K562 (cell line): ENCODE measurements around the gene ACTA2. TPM values are rescaled to one million over a fixed set of nuclear protein-coding genes. Genes with fewer than 3 reads are reported as not detected.

Experiments used
- ATAC-seq: fragments of 200-7000 bp; cut with Tn5 transposase; 3 replicates; pipeline ENCODE4 v1.9.1; 2020; ENCODE audit warnings: moderate library complexity
- BruUV-seq: library from RNA; stranded (reverse); fragments of 400-500 nt; replicated peaks from 2 replicates; lab custom pipeline; 2021; lab: Mats Ljungman, UMichigan
- CTCF ChIA-PET: fragments of 300-600 bp; formaldehyde crosslinking; extraction: SDS; loops from one replicate; lab custom pipeline; 2021; ENCODE audit warnings: low intra/inter-chr PET ratio; lab: Yijun Ruan, JAX
- POLR2A ChIA-PET: fragments of 300-600, 350-650 bp; sonication (Branson Sonifier 250); formaldehyde crosslinking; extraction: SDS; loops from one replicate; lab custom pipeline; 2021; ENCODE audit warnings: antibody characterized with exemption, inconsistent platforms; lab: Yijun Ruan, JAX
- DNase-seq, 4 experiments: peaks; one replicate each; pipeline versions ENCODE4 v3.0.0 to v3.0.0-alpha.2; 2011 to 2018; ENCODE audit warnings: low spot score in 3 of 4, mixed read lengths in 3 of 4; ENCODE audit errors: extremely low read depth in 1 of 4
- FAIRE-seq: peaks from 2 replicates; lab custom pipeline; 2011; peaks lifted over from hg19 to GRCh38; lab: Jason Lieb, UNC
- H2AFZ ChIP-seq: 2 replicates; pipeline ENCODE4 v1.6.0; 2011; ENCODE audit warnings: low read depth, low read length, control low read depth, inconsistent platforms
- H3K27ac ChIP-seq: fragments of 200-600 bp; 3 replicates; pipeline ENCODE4 v1.8.0; 2011; ENCODE audit warnings: low read depth, mild to moderate bottlenecking, control low read depth, inconsistent platforms, low read length, moderate library complexity, mixed read lengths; ENCODE audit errors: extremely low read depth
- H3K27me3 ChIP-seq, 2 experiments: fragments of 300-600 bp in 1 of 2; 2 replicates in 1 of 2; 3 replicates in 1 of 2; pipeline versions ENCODE4 v1.6.0 to v1.8.0; 2011; ENCODE audit warnings: inconsistent platforms in 2 of 2, low read length in 2 of 2, mild to moderate bottlenecking in 1 of 2, mixed read lengths in 1 of 2, moderate library complexity in 1 of 2; ENCODE audit not compliant: control insufficient read depth in 2 of 2, insufficient read depth in 2 of 2
- H3K36me3 ChIP-seq: fragments of 300-600 bp; 3 replicates; pipeline ENCODE4 v1.8.0; 2011; ENCODE audit warnings: mild to moderate bottlenecking, low read length, inconsistent platforms; ENCODE audit not compliant: control insufficient read depth, insufficient read depth
- H3K4me1 ChIP-seq, 2 experiments: fragments of 200-600 bp in 1 of 2; replicated peaks in 1 of 2; 2 replicates in 1 of 2; 3 replicates in 1 of 2; pipeline versions ENCODE4 v1.5.1 to v1.8.0; 2011; ENCODE audit warnings: inconsistent platforms in 2 of 2, low read length in 2 of 2, mild to moderate bottlenecking in 1 of 2, mixed read lengths in 1 of 2, moderate library complexity in 1 of 2; ENCODE audit not compliant: control insufficient read depth in 2 of 2, insufficient read depth in 2 of 2
- H3K4me2 ChIP-seq: 2 replicates; pipeline ENCODE4 v1.6.1; 2011; ENCODE audit warnings: low read length, control low read depth, inconsistent platforms, mixed read lengths; ENCODE audit not compliant: insufficient read depth
- H3K4me3 ChIP-seq: fragments of 200-600 bp; sonication (generic), shearing (Covaris generic); 2 replicates; pipeline ENCODE4 v1.5.1; 2016; ENCODE audit warnings: control low read depth, inconsistent platforms
- H3K79me2 ChIP-seq: fragments of 200-600 bp; 3 replicates; pipeline ENCODE4 v1.8.0; 2011; ENCODE audit warnings: low read length, inconsistent platforms; ENCODE audit not compliant: control insufficient read depth, insufficient read depth
- H3K9ac ChIP-seq, 2 experiments: 2 replicates each; pipeline versions ENCODE4 v1.6.0 to v1.6.1; 2011; ENCODE audit warnings: low read depth in 2 of 2, low read length in 2 of 2, control low read depth in 1 of 2, inconsistent platforms in 1 of 2, mild to moderate bottlenecking in 1 of 2, mixed read lengths in 1 of 2; ENCODE audit not compliant: insufficient read depth in 1 of 2
- H3K9me1 ChIP-seq: one replicate; pipeline ENCODE4 v1.6.0; 2011; ENCODE audit warnings: inconsistent platforms, mild to moderate bottlenecking, low read length, moderate library complexity; ENCODE audit not compliant: control insufficient read depth, insufficient read depth
- H3K9me3 ChIP-seq: replicated peaks from 2 replicates; pipeline ENCODE4 v1.5.1; 2011; ENCODE audit warnings: low read depth, low read length, inconsistent platforms; ENCODE audit not compliant: control insufficient read depth, insufficient read depth
- H4K20me1 ChIP-seq: replicated peaks from 2 replicates; pipeline ENCODE4 v1.6.1; 2011; ENCODE audit warnings: low read length, inconsistent platforms, mixed read lengths; ENCODE audit not compliant: control insufficient read depth, insufficient read depth
- BCOR ChIP-seq: fragments of 450-650 bp; IDR thresholded peaks from 2 replicates; pipeline ENCODE4 v1.6.1; 2016
- CHD2 ChIP-seq: IDR thresholded peaks from 2 replicates; pipeline ENCODE4 v1.6.1; 2011; ENCODE audit warnings: low read depth, low read length
- DACH1 ChIP-seq: fragments of 450-650 bp; IDR thresholded peaks from 2 replicates; pipeline ENCODE4 v1.6.1; 2018; ENCODE audit not compliant: partially characterized antibody
- KDM1A ChIP-seq, 2 experiments: fragments of 450-650 bp; IDR thresholded peaks; 2 replicates each; pipeline ENCODE4 v1.6.1; 2016; ENCODE audit warnings: mild to moderate bottlenecking in 2 of 2
- NR2C1 ChIP-seq, 2 experiments: fragments of 450-650 bp; IDR thresholded peaks; 2 replicates each; pipeline ENCODE4 v1.6.1; 2017; ENCODE audit warnings: mild to moderate bottlenecking in 2 of 2, antibody characterized with exemption in 1 of 2, inconsistent platforms in 1 of 2, missing compliant biosample characterization in 1 of 2, missing genetic modification characterization in 1 of 2
- POU5F1 ChIP-seq: fragments of 150-350 bp; IDR thresholded peaks from 2 replicates; pipeline ENCODE4 v1.6.1; 2014; ENCODE audit warnings: borderline replicate concordance, low read length, low read depth, mild to moderate bottlenecking; ENCODE audit not compliant: partially characterized antibody
- RBM25 ChIP-seq: fragments of 200-400 bp; formaldehyde crosslinking; IDR thresholded peaks from 2 replicates; pipeline ENCODE4 v1.6.1; 2018; ENCODE audit warnings: low read length, low read depth, moderate library complexity; ENCODE audit not compliant: severe bottlenecking
- RUNX1 ChIP-seq: sonication (generic); IDR thresholded peaks from 2 replicates; pipeline ENCODE4 v1.6.1; 2016; ENCODE audit warnings: antibody characterized with exemption, low read depth
- SIN3A ChIP-seq, 2 experiments: fragments of 150-350 bp in 1 of 2; IDR thresholded peaks; 2 replicates each; pipeline ENCODE4 v1.6.1; 2011 to 2016; ENCODE audit warnings: borderline replicate concordance in 2 of 2, low read depth in 2 of 2, low read length in 2 of 2, mild to moderate bottlenecking in 2 of 2, moderate library complexity in 2 of 2; ENCODE audit not compliant: control insufficient read depth in 1 of 2
- SIN3B ChIP-seq: fragments of 450-650 bp; IDR thresholded peaks from 2 replicates; pipeline ENCODE4 v1.6.1; 2017; ENCODE audit warnings: low read depth, mild to moderate bottlenecking, moderate library complexity
- SMARCA5 ChIP-seq: fragments of 450-650 bp; IDR thresholded peaks from 2 replicates; pipeline ENCODE4 v1.6.1; 2016
- TARDBP ChIP-seq: fragments of 450-650 bp; IDR thresholded peaks from 2 replicates; pipeline ENCODE4 v1.6.1; 2016
- WHSC1 ChIP-seq: IDR thresholded peaks from one replicate; pipeline ENCODE4 v1.6.1; 2012; ENCODE audit warnings: low read length, control low read depth, inconsistent platforms
- ZC3H8 ChIP-seq: fragments of 450-650 bp; IDR thresholded peaks from 2 replicates; pipeline ENCODE4 v1.6.1; 2017
- ZFP36 ChIP-seq: fragments of 150-350 bp; IDR thresholded peaks from 2 replicates; pipeline ENCODE4 v1.6.1; 2018; ENCODE audit warnings: low read length, low read depth; ENCODE audit not compliant: partially characterized antibody
- ZKSCAN1 ChIP-seq: fragments of 150-350 bp; IDR thresholded peaks from 2 replicates; pipeline ENCODE4 v1.6.1; 2016; ENCODE audit warnings: low read depth, low read length
- WGBS: fragments of 100-300 bp; shearing (Covaris generic); methylation state at CpG from one replicate; pipeline ENCODE4 v1.1.6; 2016; ENCODE audit warnings: low coverage, mixed read lengths; ENCODE audit not compliant: insufficient coverage; ENCODE audit errors: missing lambda C conversion rate; 5-methylcytosine and 5-hydroxymethylcytosine counted together
- in situ Hi-C: fragments of 300-500 bp; cut with MboI; formaldehyde crosslinking; loops from 4 replicates; pipeline ENCODE4 v1.15.0; 2018; ENCODE audit warnings: inconsistent platforms, mixed read lengths
- intact Hi-C: fragments of 100-400 bp; cut with micrococcal nuclease; formaldehyde crosslinking; loops from 2 replicates; pipeline ENCODE4 v1.14.2; 2022
- polyA plus RNA-seq, 8 experiments: library from polyadenylated mRNA; depleted of rRNA in 4 of 8; stranded (reverse) in 5 of 8; unstranded in 3 of 8; fragments of >200 nt; fragmentation: Nextera tagmentation in 2 of 8; fragmentation: Illumina TruSeq in 1 of 8; extraction: Ambion mirVana in 2 of 8; extraction: Trizol in 1 of 8; gene quantifications; 2 replicates each; pipeline versions ENCODE4 v1.2.1 to v1.2.3, GENCODE V29; 2011 to 2014; ENCODE audit warnings: inconsistent platforms in 1 of 8, missing spikeins in 1 of 8
- total RNA-seq, 7 experiments: library from RNA; depleted of rRNA in 6 of 7; stranded (reverse); fragments of >200 nt in 6 of 7; fragmentation: Illumina TruSeq in 2 of 7; extraction: Trizol in 2 of 7; gene quantifications; 2 replicates each; pipeline versions ENCODE4 v1.2.1 to v1.2.3, GENCODE V29; 2011 to 2021; ENCODE audit warnings: low replicate concordance in 1 of 7
- TF ChIP-seq, protein P1 (sequence below): sonication (generic); formaldehyde crosslinking; IDR thresholded peaks from 2 replicates; pipeline ENCODE4 v1.8.0; 2022; ENCODE audit warnings: missing genetic modification reagents, mild to moderate bottlenecking, borderline replicate concordance
- TF ChIP-seq, protein P2 (sequence below), 3 experiments: fragments of 200-800 bp in 1 of 3; fragments of 250-450 bp in 1 of 3; fragments of 450-650 bp in 1 of 3; sonication (Bioruptor Pico) in 1 of 3; sonication (Bioruptor generic) in 1 of 3; formaldehyde crosslinking in 1 of 3; IDR thresholded peaks; 2 replicates each; pipeline versions ENCODE4 v1.6.1 to v1.8.0; 2016 to 2022; ENCODE audit warnings: mild to moderate bottlenecking in 2 of 3, missing genetic modification characterization in 2 of 3, missing compliant biosample characterization in 1 of 3, moderate library complexity in 1 of 3

ACTA2 gene
- total and polyA plus RNA-seq, 9 of the 15 experiments (the other 6 are each of a cell fraction or from before 2014, with no cell fraction given), result 0.15 to 1.0 (median 0.38) TPM; not detected in 3

DNA sequence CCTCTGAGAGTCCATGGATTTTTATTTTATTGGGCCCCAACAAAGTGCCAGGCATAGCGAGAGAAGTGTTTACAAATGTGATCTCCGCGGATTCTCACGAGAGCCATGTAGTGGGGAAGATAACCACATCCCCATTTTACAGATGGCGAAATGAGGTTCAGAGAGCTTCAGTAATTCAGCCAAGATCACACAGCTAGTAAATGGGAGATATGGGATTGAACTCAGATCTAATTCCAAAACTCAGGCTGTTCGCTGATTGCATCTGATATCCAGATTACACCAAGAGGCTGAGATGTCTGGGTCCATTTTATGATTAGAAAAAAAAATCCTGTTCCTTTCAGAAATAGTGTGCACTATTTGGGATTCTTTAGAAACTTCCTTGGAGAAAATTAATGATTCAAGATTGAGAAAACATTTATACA is 39.3 kb upstream of the ACTA2 start:
- no peak for FAIRE-seq
- Histone ChIP-seq H3K9ac (peak overlapping the region; percentile 53 to 82; a peak in 2 of 4 replicates), H3K36me3 (no peaks in the 10 kb centered on the region), H3K4me1 (peaks cover 0 to 11% of the 10 kb centered on the region in 2 experiments; a peak in 2 of 5 replicates), H3K27me3 (peaks cover 0 to 9% of the 10 kb centered on the region in 2 experiments; a peak in 1 of 5 replicates), H3K9me1 (no peaks in the 10 kb centered on the region), H3K4me2 (peak overlapping the region; percentile 61), H3K9me3 (no peaks in the 10 kb centered on the region), H2AFZ (peak overlapping the region; percentile 91), H3K27ac (no peak overlapping the region), H3K4me3 (peak overlapping the region; percentile 37), H3K79me2 (no peaks in the 10 kb centered on the region), H4K20me1 (no peaks in the 10 kb centered on the region)
- CTCF ChIA-PET, result no interaction called here
- ATAC-seq, result peak; percentile 12; the same call in 2 of the 3 replicates
- intact Hi-C loops (no loop called here), in situ Hi-C loops (no loop called here)
- WGBS, result 2% methylated on average over 6 of the region's 6 CpGs
- POLR2A ChIA-PET, result interaction anchor here (1.1 to 1.2 kb wide), 2 partner anchors 17 to 18 kb away, joined by 4 read pairs; no protein-coding TSS in a partner anchor
- TSS peak; percentile 44 for BruUV-seq
- no peak for DNase-seq
- TF ChIP-seq SIN3B (no peak), ZC3H8 (no peak), KDM1A (IDR thresholded peaks at IDR 0.05) (0 out of 4 replicates have a peak, but pooled peaks of 1 of the 2 experiments have one; percentile 18), BCOR (peak; percentile 57; the same call in 1 of the 2 replicates), DACH1 (no peak), CHD2 (peak; percentile 60; the same call in 1 of the 2 replicates), RUNX1 (no peak), SMARCA5 (0 out of 2 replicates have a peak, but pooled peaks have one; percentile 29), TARDBP (no peak), RBM25 (peak; percentile 85), WHSC1 (no peak), SIN3A (IDR thresholded peaks at IDR 0.05; ENCODE audit: borderline replicate concordance in 2 of 2, control insufficient read depth in 1 of 2, low read depth in 2 of 2, low read length in 2 of 2) (no peak), ZKSCAN1 (no peak), NR2C1 (IDR thresholded peaks at IDR 0.05) (no peak), NR2C1 (tag; IDR thresholded peaks at IDR 0.05) (no peak), POU5F1 (no peak), ZFP36 (peak; percentile 56)
- TF ChIP-seq, protein P1, sequence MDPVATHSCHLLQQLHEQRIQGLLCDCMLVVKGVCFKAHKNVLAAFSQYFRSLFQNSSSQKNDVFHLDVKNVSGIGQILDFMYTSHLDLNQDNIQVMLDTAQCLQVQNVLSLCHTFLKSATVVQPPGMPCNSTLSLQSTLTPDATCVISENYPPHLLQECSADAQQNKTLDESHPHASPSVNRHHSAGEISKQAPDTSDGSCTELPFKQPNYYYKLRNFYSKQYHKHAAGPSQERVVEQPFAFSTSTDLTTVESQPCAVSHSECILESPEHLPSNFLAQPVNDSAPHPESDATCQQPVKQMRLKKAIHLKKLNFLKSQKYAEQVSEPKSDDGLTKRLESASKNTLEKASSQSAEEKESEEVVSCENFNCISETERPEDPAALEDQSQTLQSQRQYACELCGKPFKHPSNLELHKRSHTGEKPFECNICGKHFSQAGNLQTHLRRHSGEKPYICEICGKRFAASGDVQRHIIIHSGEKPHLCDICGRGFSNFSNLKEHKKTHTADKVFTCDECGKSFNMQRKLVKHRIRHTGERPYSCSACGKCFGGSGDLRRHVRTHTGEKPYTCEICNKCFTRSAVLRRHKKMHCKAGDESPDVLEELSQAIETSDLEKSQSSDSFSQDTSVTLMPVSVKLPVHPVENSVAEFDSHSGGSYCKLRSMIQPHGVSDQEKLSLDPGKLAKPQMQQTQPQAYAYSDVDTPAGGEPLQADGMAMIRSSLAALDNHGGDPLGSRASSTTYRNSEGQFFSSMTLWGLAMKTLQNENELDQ (CRISPR knock-in tag), result no peak
- TF ChIP-seq, protein P2, sequence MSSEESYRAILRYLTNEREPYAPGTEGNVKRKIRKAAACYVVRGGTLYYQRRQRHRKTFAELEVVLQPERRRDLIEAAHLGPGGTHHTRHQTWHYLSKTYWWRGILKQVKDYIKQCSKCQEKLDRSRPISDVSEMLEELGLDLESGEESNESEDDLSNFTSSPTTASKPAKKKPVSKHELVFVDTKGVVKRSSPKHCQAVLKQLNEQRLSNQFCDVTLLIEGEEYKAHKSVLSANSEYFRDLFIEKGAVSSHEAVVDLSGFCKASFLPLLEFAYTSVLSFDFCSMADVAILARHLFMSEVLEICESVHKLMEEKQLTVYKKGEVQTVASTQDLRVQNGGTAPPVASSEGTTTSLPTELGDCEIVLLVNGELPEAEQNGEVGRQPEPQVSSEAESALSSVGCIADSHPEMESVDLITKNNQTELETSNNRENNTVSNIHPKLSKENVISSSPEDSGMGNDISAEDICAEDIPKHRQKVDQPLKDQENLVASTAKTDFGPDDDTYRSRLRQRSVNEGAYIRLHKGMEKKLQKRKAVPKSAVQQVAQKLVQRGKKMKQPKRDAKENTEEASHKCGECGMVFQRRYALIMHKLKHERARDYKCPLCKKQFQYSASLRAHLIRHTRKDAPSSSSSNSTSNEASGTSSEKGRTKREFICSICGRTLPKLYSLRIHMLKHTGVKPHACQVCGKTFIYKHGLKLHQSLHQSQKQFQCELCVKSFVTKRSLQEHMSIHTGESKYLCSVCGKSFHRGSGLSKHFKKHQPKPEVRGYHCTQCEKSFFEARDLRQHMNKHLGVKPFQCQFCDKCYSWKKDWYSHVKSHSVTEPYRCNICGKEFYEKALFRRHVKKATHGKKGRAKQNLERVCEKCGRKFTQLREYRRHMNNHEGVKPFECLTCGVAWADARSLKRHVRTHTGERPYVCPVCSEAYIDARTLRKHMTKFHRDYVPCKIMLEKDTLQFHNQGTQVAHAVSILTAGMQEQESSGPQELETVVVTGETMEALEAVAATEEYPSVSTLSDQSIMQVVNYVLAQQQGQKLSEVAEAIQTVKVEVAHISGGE (CRISPR knock-in tag; IDR thresholded peaks at IDR 0.05), result no peak
